ENCODE data around the gene ANXA2R.
A peak's percentile ranks its signal among the peaks of the same experiment; 100 is the strongest.

The ANXA2R gene

GRCh38 chr5:43008363-43009153 is 31.6 kb downstream of the ANXA2R start:
- no peaks in the 10 kb centered on the region for H3K36me3 Mint-ChIP-seq (ENCODE audit: low read depth)
- no peaks in the 10 kb centered on the region for H3K27me3 Mint-ChIP-seq
- peak overlapping the region; percentile 98 for H3K27ac Mint-ChIP-seq
- intact Hi-C loops (cut with micrococcal nuclease), result loop anchor here (1.0 to 5.0 kb wide), 4 partner anchors 9 to 58 kb away; partner anchors contain the start of gene ANXA2R
- peaks cover 39% of the 10 kb centered on the region for H3K4me1 Mint-ChIP-seq (ENCODE audit: low read depth)
- no peaks in the 10 kb centered on the region for H3K9me3 Mint-ChIP-seq
- H3K4me3 Mint-ChIP-seq, result peak overlapping the region; percentile 82

GRCh38 chr5:43007911-43008362 is 32.2 kb downstream of the ANXA2R start:
- H3K36me3 Mint-ChIP-seq (ENCODE audit: low read depth), result no peaks in the 10 kb centered on the region
- peak overlapping the region; percentile 82 for H3K4me3 Mint-ChIP-seq
- H3K27ac Mint-ChIP-seq, result peak overlapping the region; percentile 98

GRCh38 chr5:43007246-43007910 is 32.7 kb downstream of the ANXA2R start:
- intact Hi-C loops (cut with micrococcal nuclease), result loop anchor here (1.0 to 5.0 kb wide), 2 partner anchors 12 to 55 kb away; no protein-coding TSS in a partner anchor
- Mint-ChIP-seq H3K27me3 (no peaks in the 10 kb centered on the region), H3K9me3 (no peaks in the 10 kb centered on the region)

More at GRCh38 chr5:43007911-43008362, 32.2 kb downstream of the ANXA2R start:
- intact Hi-C loops (cut with micrococcal nuclease), result loop anchor here (1.0 to 5.0 kb wide), 4 partner anchors 13 to 59 kb away; partner anchors contain the start of gene ANXA2R
- H3K9me3 Mint-ChIP-seq, result no peaks in the 10 kb centered on the region
- peaks cover 39% of the 10 kb centered on the region for H3K4me1 Mint-ChIP-seq (ENCODE audit: low read depth)
- no peaks in the 10 kb centered on the region for H3K27me3 Mint-ChIP-seq

GRCh38 chr5:43006424-43007202 is 33.5 kb downstream of the ANXA2R start:
- Mint-ChIP-seq H3K9me3 (no peaks in the 10 kb centered on the region), H3K27me3 (peaks cover under 1% of the 10 kb centered on the region), H3K4me1 (ENCODE audit: low read depth) (peaks cover 39% of the 10 kb centered on the region), H3K27ac (peak overlapping the region; percentile 98), H3K4me3 (peak overlapping the region; percentile 82), H3K36me3 (ENCODE audit: low read depth) (no peaks in the 10 kb centered on the region)
- intact Hi-C loops (cut with micrococcal nuclease), result loop anchor here (1.0 to 5.0 kb wide), 2 partner anchors 11 to 54 kb away; no protein-coding TSS in a partner anchor

More at GRCh38 chr5:43007246-43007910, 32.7 kb downstream of the ANXA2R start:
- Mint-ChIP-seq H3K4me3 (peak overlapping the region; percentile 82), H3K36me3 (ENCODE audit: low read depth) (no peaks in the 10 kb centered on the region), H3K4me1 (ENCODE audit: low read depth) (peaks cover 39% of the 10 kb centered on the region), H3K27ac (peak overlapping the region; percentile 98)

- Mint-ChIP-seq H3K4me1 (ENCODE audit: low read depth) (peaks cover 39% of the 10 kb centered on the region), H3K27me3 (peaks cover 16% of the 10 kb centered on the region), H3K9me3 (no peaks in the 10 kb centered on the region), H3K27ac (no peak overlapping the region), H3K4me3 (peak overlapping the region; percentile 56), H3K36me3 (ENCODE audit: low read depth) (no peaks in the 10 kb centered on the region)
- intact Hi-C loops (cut with micrococcal nuclease), result loop anchor here (5.0 kb wide), 1 partner anchor 53 kb away; no protein-coding TSS in a partner anchor
Observed at GRCh38 chr5:43005031-43005430, 35.1 kb downstream of the ANXA2R start.

GRCh38 chr5:43001748-43002147 is 38.4 kb downstream of the ANXA2R start:
- Mint-ChIP-seq H3K36me3 (ENCODE audit: low read depth) (peaks cover 16% of the 10 kb centered on the region), H3K9me3 (no peaks in the 10 kb centered on the region), H3K4me1 (ENCODE audit: low read depth) (peaks cover 28% of the 10 kb centered on the region), H3K27me3 (peaks cover 31% of the 10 kb centered on the region), H3K4me3 (no peak overlapping the region), H3K27ac (no peak overlapping the region)
- intact Hi-C loops (cut with micrococcal nuclease), result no loop called here

- H3K36me3 Mint-ChIP-seq (ENCODE audit: low read depth), result peaks cover 16% of the 10 kb centered on the region
- intact Hi-C loops (cut with micrococcal nuclease), result no loop called here
- H3K4me3 Mint-ChIP-seq, result no peak overlapping the region
- peak overlapping the region; percentile 58 for H3K27ac Mint-ChIP-seq
- peaks cover 23% of the 10 kb centered on the region for H3K4me1 Mint-ChIP-seq (ENCODE audit: low read depth)
- H3K27me3 Mint-ChIP-seq, result peaks cover 31% of the 10 kb centered on the region
- H3K9me3 Mint-ChIP-seq, result no peaks in the 10 kb centered on the region
Observed at GRCh38 chr5:43000914-43001313, 39.2 kb downstream of the ANXA2R start.

- Mint-ChIP-seq H3K27ac (peak overlapping the region; percentile 58), H3K36me3 (ENCODE audit: low read depth) (peaks cover 16% of the 10 kb centered on the region), H3K27me3 (peaks cover 31% of the 10 kb centered on the region), H3K4me3 (peak overlapping the region; percentile 63), H3K4me1 (ENCODE audit: low read depth) (peaks cover 24% of the 10 kb centered on the region), H3K9me3 (no peaks in the 10 kb centered on the region)
- intact Hi-C loops (cut with micrococcal nuclease), result no loop called here
Observed at GRCh38 chr5:43000111-43000840, 39.8 kb downstream of the ANXA2R start.

GRCh38 chr5:42995360-42995751 is 44.8 kb downstream of the ANXA2R start:
- peaks cover 35% of the 10 kb centered on the region for H3K36me3 Mint-ChIP-seq (ENCODE audit: low read depth)
- intact Hi-C loops (cut with micrococcal nuclease), result loop anchor here (1.0 kb wide), 2 partner anchors 12 to 45 kb away; partner anchors contain the start of gene ANXA2R
- no peaks in the 10 kb centered on the region for H3K9me3 Mint-ChIP-seq
- H3K27me3 Mint-ChIP-seq, result peaks cover 19% of the 10 kb centered on the region
- H3K4me1 Mint-ChIP-seq (ENCODE audit: low read depth), result peaks cover 34% of the 10 kb centered on the region
- H3K27ac Mint-ChIP-seq, result peak overlapping the region; percentile 100
- H3K4me3 Mint-ChIP-seq, result peak overlapping the region; percentile 100

GRCh38 chr5:42994555-42995359 is 45.4 kb downstream of the ANXA2R start:
- H3K36me3 Mint-ChIP-seq (ENCODE audit: low read depth), result peaks cover 35% of the 10 kb centered on the region
- intact Hi-C loops (cut with micrococcal nuclease), result loop anchor here (1.0 to 5.0 kb wide), 7 partner anchors 13 to 488 kb away; partner anchors contain the start of genes ANXA2R, HMGCS1 and TMEM267
- no peaks in the 10 kb centered on the region for H3K9me3 Mint-ChIP-seq
- peak overlapping the region; percentile 100 for H3K4me3 Mint-ChIP-seq
- peaks cover 34% of the 10 kb centered on the region for H3K4me1 Mint-ChIP-seq (ENCODE audit: low read depth)
- peaks cover 13% of the 10 kb centered on the region for H3K27me3 Mint-ChIP-seq
- peak overlapping the region; percentile 100 for H3K27ac Mint-ChIP-seq

GRCh38 chr5:42994246-42994554 is 45.9 kb downstream of the ANXA2R start:
- Mint-ChIP-seq H3K27me3 (peaks cover 9% of the 10 kb centered on the region), H3K9me3 (no peaks in the 10 kb centered on the region), H3K27ac (peak overlapping the region; percentile 100), H3K4me1 (ENCODE audit: low read depth) (peaks cover 36% of the 10 kb centered on the region), H3K4me3 (peak overlapping the region; percentile 100), H3K36me3 (ENCODE audit: low read depth) (peaks cover 35% of the 10 kb centered on the region)
- intact Hi-C loops (cut with micrococcal nuclease), result loop anchor here (1.0 to 5.0 kb wide), 5 partner anchors 25 to 488 kb away; partner anchors contain the start of genes HMGCS1 and TMEM267

GRCh38 chr5:42993516-42994245 is 46.4 kb downstream of the ANXA2R start:
- Mint-ChIP-seq H3K9me3 (no peaks in the 10 kb centered on the region), H3K27ac (peak overlapping the region; percentile 100), H3K27me3 (peaks cover 4% of the 10 kb centered on the region), H3K4me3 (peak overlapping the region; percentile 100), H3K4me1 (ENCODE audit: low read depth) (peaks cover 41% of the 10 kb centered on the region), H3K36me3 (ENCODE audit: low read depth) (peaks cover 33% of the 10 kb centered on the region)
- intact Hi-C loops (cut with micrococcal nuclease), result loop anchor here (1.0 to 5.0 kb wide), 6 partner anchors 26 to 489 kb away; partner anchors contain the start of genes HMGCS1 and TMEM267
